GM18907 (cell line): ENCODE measurements around the gene EDA.
"Not testable (repeated sequence)": the region's sequence is repeated elsewhere in the genome, so short reads cannot be mapped to it uniquely, and the experiment has no call there.

ENCODE experiments used
- ATAC-seq: cut with Tn5 transposase; IDR thresholded peaks from one replicate; pipeline ENCODE4 v1.9.1; 2021; ENCODE audit warnings: mild to moderate bottlenecking, moderate library complexity; ENCODE audit not compliant: unreplicated experiment

The EDA gene

DNA sequence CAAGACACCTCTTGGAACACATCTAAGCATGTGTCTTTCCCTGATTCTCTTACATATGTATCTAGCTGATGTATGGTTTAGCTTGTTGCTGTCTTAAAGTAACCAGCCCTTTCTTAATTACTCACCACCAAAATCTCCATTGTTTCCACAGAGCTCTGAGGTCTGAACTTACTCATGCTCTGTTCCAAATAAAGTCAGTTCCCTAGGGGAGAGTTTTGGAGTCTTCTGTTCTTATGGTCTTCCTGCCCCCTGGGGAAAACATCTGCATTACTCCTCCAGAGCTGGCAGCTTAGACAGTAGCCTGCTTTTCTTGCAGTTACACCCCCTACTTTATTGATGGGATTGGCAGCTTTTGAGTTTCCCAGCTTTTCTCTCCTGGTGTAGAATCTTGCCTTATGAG is 125.8 kb downstream of the EDA start:
- no peak for ATAC-seq

DNA sequence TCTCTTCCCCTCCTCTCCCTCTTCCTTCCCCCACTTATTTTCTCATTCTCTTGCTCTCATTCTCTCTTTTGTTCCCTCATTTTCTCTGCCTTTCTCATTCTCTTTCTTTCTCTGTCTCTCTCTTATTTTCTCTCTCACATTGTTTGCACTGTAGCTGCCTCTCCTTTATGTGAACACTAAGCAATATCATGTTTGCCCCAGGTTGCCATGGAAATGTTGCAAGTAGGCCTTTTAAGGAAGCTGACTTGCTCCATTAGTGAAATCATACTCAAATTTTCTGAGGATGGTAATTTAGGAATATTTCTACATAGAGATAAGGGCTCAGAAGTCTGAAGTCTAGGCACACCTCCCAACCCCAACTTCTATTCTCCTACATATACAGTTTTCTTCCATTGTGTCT is 130.1 kb downstream of the EDA start:
- ATAC-seq = no peak

DNA sequence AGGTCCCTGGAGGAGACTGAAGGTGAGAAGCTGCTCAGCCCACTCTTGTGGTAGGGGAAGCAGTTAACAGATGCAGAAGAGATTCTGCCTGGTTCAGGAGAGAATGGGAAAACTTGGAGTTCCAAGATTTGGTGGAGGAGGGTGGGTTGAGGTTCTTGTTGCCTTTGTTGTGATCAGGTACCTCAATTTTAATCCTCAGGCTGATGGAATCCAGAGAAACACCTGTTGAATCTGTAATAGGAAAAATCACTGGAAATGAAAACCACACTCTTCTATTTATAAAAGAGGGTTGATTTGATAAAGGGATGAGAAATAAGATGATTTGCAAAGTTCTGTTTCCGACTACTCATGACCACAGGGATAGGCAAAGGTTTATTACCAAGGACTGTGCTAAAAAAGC is 132.1 kb downstream of the EDA start:
- ATAC-seq = no peak

DNA sequence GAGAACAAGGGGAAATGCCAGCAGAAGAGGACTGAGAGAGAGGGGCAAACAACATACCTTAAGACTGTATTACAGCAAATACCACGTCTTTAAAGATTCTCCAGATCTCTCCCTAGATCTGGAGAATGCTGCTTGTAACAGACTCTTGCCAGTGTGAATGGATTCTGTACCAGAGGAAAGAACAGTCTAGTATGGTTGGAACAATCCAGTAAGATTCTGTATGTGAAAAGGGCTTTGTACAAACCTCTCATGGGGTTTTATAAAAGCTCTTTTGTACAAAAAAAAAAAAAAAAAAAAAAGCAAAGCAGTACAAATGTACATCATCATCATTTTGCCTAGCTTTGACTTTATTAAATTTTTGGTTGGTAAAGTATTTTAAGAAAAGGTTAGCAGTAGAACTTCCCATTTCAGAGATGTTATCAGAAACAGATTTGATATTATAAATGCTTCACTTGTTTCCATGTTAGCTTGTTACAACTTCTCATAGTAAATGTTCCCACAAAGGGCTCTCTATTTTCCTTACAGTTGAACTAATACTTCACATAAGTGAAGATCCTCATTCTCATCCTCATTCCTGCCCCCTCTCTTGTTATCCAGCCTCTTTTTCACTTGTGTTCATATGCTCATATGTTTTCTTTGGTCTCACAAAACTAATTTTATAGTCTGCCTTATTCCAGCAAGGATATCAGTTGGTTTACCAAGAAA is 144.2 kb downstream of the EDA start:
- no peak for ATAC-seq

DNA sequence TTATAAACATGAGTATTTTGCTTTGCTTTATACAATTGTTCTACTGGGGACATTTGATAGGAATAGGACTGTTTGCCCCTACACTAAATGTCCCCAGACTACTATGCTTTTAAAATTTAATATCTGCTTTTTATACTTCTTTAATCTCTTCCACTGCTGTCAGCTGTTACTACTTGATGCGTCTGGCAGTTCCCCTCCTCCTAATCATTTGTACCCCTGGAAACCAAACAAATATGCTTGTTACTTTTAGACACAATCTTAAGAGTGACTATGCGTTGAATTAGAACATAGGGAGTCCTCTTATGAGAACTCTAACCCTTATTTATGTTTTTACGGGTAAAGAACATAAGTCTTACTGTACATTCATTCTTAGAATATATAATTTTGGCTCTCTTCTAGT is 145.7 kb downstream of the EDA start:
- no peak for ATAC-seq

DNA sequence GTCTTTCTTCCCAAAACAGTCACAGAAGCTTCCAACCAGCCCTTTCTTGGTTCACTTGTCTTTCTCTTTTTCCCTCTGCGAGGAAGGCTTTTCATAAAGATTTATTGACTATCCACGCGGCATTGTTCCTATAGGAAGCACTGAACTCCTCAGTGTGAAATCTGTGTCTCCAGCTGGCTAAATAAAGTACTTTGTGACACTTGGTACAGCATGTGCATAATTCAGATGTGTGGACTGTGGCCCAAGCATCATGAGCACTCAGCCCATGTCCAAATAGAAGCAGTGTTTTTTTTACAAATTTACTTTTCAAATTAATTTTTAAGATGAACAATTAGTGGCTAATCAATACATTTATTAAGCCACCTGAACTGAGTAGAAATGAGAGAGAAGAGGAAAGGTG is 146.4 kb downstream of the EDA start:
- ATAC-seq = no peak

DNA sequence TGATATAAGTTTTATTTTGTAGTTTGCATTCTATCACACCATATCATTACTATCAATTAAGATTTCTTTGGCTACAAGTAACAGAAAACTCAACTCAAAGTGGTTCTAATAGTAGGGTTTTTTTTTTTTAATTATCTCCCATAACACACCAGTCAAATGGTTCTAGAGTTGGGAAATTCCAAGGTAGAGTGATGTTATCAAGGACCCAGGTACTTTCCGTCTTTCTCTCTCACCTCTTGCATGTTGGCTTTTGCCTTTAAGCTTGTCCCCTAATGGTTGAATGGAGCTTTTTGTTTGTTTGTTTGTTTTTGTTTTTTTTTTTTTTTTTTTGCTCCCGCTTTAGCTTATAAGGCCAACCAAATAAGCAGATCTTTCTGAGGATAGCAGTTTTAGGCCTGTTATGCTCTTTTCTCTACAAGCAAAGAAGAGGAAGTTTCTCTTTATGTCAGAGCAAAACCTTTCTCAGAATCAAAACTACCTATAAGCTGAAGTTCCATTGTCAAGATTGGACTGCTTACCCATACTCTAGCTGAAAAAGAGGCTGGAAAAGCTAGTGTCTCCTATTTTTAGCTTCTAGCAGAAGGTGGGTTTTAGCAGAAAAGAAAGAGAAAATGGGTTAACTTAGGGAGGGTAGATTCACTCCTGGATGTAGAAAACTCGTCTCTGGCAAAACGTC is 177.5 kb downstream of the EDA start:
- no peak for ATAC-seq

DNA sequence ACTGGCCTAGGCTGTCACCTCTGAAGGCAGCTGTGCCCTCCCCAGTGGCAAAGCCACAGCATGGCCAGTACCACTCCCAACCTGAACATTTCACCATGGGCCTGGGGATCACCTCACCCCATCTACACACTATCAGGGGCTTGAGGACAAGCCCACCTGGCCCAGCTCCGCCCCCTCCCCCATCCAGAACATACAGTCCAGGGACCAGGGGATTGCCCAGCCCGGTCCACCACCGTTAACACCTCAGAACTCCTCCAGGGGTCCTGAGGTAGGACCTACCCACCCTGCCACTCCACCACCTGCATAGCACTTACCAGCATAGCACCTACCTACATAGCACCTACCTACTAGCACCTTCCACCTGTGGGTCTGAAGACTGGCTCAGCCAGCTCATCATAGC is 179.8 kb downstream of the EDA start:
- no peak for ATAC-seq

DNA sequence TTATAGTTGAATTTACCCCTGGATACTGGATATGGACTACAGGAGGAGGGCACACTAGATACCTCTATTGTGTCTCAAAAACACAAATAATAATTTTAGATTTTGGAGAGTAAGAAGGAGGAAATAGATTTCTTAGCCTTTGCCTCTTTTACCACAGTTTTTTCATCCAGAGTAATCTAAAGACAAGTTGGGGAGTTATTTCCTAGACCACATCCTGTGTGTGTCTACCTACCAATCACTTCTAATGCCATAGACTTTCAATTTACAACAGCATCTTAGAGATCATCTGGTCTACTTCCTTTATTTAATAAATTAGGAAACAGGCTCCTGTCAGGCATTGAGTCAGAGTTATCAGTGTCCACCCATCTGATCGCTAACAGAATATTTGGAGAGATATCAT is 191.5 kb downstream of the EDA start:
- no peak for ATAC-seq

DNA sequence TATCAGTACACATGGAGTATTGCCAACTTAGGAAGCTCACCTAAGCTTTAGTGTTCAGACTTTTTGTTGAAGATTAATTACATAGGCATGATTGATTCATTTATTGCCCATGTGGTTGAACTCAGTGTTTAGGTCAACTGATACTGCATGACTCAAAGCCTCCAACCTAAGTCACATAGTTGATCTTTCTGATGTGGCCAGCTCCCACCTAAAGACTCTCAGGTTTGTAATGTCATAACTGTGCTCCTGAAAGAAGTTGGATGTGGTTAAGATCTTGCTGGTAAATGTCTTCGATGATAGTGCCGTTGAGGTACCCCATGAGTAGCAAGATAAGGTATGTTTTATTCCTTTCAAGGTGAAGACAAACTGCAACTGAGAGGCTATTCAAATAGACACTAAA is 192.5 kb downstream of the EDA start:
- no peak for ATAC-seq

DNA sequence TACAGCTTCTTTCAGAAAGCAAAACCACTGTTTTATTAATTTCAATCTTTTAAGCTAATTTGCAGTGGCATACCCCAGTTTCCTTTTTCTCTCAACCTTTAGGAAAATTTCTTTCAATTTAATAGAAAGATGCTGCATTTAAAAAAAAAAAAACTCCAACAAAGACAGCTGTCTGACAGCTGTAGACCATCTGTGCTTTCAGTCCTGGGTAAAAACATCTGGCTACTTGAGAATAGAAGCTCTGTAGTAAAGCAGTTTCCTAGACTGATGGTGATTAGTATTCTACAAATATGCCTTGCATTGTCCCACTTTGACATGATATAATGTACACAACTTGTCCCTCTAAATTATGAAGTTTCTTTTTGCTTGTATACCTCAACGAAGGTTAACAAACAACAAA is 197.8 kb downstream of the EDA start:
- no peak for ATAC-seq

DNA sequence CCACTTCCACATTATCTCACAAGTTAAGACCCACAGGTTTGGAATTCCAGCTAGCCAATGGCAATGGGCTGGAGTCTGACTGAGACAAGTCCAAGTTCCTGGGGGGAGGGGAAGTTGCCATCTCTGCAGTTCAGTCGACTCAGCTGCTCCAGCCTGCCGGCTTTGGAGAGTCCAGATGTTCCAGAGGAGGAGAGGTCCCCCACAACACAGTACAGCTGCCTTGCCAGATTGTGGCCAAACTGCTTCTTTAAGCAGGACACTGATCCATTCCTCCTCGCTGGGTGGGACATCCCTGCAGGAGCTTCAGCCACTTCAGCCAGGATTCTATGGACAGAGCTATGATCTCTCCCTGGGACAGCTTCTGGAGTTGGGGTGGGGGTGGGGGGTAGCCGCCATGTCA is 199.2 kb downstream of the EDA start:
- ATAC-seq = no peak

DNA sequence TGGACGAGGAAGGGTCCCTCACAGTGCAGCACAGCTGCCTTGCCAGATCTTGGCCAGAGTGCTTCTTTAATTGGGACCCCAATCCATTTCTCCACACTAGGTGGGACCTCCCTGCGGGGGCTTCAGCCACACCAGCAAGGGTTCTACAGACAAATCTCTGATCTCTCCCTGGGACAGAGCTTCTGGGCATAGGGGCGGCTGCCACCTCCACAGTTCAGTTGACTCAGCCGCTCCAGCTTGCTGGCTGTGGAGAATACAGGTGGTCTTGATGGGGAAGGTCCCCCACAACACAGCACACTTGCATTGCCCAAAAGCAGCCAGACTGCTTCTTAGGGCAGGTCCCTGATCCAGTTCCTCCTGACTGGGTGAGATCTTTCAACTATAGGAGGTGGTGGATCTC is 199.6 kb downstream of the EDA start:
- no peak for ATAC-seq

DNA sequence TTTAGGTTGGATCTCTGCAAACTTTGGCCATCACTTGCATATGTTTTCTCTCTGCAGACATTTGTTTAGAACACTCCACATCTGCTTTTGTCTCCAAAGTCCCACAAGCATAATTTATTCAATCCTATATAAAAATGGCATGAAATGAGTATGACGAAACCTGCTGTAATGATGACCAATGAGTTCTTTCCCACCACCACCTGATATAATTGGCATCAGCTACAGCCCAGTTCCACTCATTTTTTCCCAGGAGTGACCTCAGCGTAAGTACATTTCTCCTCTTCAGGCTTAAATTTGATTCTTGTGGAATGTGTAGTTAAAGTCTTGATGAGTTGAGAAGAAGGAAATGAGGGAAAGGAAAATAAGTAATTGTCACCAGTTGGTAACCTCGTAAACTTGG is 228.7 kb downstream of the EDA start:
- no peak for ATAC-seq

DNA sequence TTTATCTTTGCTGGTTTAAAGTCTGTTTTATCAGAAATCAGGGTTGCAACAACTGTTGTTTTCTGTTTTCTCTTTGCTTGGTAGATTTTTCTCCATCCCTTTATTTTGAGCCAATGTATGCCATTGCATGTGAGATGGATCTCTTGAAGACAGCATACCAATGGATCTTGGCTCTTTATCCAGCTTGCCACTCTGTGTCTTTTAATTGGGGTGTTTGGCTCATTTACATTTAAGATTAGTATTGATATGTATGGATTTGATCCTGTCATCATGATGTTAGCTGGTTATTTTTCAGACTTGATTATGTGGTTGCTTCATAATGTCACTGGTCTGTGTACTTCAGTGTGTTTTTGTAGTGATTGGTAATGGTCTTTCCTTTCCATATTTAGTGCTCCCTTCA is 244.1 kb downstream of the EDA start:
- ATAC-seq = not testable (repeated sequence)

DNA sequence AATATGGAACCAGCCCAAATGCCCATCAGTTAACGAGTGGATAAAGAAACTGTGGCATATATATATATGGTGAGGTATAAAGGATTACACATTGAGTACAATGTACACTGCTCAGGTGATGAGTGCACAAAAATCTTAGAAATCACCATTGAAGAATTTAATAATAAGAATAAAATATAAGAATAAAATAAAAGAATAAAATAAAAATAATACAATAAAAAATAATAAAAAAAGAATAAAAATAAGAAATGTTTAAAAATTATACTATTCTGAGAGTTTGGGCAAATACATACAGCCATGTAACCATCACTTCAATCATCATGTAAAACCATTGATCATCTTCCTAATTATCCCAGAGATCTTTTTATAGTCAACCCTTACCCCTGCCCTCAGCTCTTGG is 260.3 kb downstream of the EDA start:
- ATAC-seq = no peak

DNA sequence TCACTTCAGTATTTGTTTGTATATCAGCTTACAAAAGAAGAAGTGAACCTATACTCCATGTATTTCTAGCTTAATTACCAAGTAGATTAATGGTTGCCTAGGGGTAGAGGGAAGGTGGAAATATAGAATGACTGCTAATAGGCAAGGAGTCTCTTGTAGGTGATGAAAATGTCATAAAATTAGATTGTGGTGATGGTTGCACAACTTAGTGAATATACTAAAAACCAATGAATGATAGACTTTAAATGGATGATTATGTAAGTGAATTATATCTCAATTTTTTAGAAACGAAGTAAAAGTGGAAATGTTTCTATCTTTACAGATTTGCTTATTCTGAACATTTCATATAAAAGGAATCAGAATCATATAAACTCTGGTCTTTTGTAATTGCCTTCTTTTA is 268.3 kb downstream of the EDA start:
- ATAC-seq = no peak

DNA sequence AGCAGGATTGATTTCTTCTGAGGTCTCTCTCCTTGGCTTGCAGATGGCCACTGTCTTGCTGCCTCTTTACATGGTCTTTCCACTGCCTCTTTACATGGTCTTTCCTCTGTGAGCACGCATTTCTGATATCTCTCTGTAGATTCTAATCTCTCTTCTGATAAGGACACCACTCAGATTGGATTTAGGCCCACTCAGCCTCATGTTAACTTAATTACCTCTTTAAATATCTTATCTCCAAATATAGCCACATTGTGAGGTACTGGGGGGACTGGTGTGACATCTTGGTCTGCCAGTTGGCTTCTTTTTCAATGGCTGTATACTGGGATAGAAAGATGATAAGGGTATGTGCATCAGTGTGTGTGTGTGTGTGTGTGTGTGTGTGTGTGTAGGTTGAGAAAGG is 280.1 kb downstream of the EDA start:
- no peak for ATAC-seq

DNA sequence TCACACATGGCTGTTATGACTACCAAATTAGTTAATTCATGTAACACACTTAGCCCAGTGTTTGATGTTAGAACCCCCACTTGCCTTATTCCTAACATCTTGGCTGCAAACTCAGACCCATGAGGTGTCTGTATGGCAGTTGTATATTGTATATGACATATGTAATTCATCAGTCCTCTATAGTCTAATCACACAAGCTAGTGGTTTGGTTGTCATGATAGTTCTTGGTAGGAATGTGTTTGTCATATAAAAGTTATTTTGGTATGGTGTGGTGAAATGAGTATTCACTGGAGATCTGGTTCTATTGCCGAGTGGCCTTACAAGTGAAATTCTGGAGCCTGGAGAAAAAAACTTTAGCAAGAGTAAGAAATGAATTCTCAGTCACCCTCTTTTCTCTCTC is 284.6 kb downstream of the EDA start:
- no peak for ATAC-seq

DNA sequence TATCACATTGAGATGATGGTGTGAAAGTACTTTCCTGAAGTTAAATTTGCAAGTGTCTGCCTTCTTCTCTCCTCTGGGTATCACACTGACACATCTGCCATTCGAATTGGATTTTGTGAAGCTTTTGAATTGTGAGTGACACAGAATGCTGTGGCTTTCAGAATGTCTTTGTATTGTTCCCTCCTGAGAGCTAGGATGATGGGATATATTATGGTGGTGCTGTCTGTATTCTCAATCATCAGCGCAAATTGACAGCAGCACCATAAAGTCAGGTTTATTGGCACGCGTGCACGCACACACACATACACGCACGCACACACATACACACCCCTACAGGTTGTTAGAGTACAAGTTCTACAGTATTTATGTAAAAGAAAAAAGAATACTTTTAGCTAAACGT is 290.5 kb downstream of the EDA start:
- ATAC-seq = no peak

DNA sequence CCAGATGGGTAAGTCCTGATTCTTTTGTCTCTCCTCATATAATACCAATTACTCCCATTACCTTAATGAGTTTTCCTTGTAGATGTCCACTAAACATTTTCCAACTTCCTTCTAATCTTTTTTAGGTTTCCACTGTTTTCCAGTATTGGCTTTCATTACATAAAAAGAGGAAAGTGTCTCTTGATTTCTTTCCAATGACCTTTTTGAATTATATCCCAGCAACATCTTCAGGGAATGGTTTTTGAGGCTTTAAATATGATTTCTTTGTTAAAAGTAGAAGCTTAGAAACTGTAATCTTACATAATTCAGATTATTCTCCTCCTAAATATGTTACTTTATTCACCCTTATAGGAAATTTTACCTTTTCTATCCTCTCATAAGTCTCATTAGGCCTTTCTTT is 298.9 kb downstream of the EDA start:
- no peak for ATAC-seq

DNA sequence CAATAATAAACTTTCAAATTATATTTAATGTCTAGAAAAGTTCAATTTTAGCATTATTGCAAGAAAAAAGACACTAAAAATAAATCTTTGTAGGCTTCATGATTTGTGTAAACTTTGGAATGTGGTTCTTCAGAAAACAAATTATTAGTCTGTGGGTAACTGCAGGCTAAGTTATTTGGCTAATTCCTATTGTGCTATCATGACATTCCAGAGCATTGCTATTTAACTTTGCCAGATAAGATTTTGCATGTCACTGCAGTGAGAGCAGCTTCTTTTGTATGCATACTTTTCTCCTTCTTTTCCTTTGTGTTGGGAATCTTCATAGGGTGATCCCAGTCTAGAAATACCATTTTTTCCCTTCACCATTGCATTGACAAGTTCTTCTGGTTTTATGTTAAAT is 303.8 kb downstream of the EDA start:
- ATAC-seq = no peak

DNA sequence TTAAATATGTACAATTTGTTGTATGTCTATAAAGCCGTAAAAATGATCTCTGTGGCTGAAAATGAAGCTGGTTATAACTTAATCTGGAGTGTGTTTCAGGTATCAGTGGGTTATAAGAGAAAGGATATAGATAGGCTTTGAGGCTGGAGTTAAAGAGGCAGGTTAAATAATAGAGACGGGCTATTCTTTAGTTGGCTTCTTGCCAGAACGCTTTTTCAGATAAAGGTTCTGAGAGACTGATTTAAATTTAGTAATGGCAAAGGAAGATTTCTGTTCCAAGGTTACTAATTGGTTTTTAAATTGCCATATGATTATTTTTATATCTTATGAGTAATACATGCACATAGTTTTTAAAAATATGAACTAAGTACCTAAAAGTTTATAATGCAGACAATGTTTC is 316.4 kb downstream of the EDA start:
- ATAC-seq = no peak
